Panc1 (cell line): ENCODE data around the gene FAF2. TPM values are rescaled to one million over a fixed set of nuclear protein-coding genes. Genes with fewer than 3 reads are reported as not detected.

Source experiments
- ATAC-seq: fragments of 200-7000 bp; cut with Tn5 transposase; 2 replicates; pipeline ENCODE4 v1.9.1; 2020; ENCODE audit warnings: mild to moderate bottlenecking, moderate library complexity
- BruUV-seq: library from RNA; stranded (reverse); fragments of 400-500 nt; replicated peaks from 2 replicates; lab custom pipeline; 2021; lab: Mats Ljungman, UMichigan
- CTCF ChIA-PET: fragments of 300-600 bp; sonication (Branson Sonifier 250); formaldehyde crosslinking; loops from one replicate; lab custom pipeline; 2022; ENCODE audit warnings: antibody characterized with exemption; lab: Charles Lee
- POLR2A ChIA-PET: fragments of 300-600 bp; sonication (Branson Sonifier 250); formaldehyde crosslinking; loops from one replicate; lab custom pipeline; 2022; ENCODE audit warnings: antibody characterized with exemption; lab: Charles Lee
- DNase-seq: peaks from one replicate; pipeline ENCODE4 v3.0.0-alpha.2; 2010; ENCODE audit warnings: low read depth, low spot score
- H3K27ac ChIP-seq: 2 replicates; pipeline ENCODE4 v1.5.1; 2011; ENCODE audit warnings: mild to moderate bottlenecking, low read length, inconsistent platforms
- H3K27me3 ChIP-seq: fragments of 200-500 bp; sonication (Bioruptor generic); 2 replicates; pipeline ENCODE4 v1.6.0; 2014; ENCODE audit warnings: low read length, inconsistent platforms; ENCODE audit not compliant: control insufficient read depth, insufficient read depth
- H3K36me3 ChIP-seq: fragments of 200-500 bp; sonication (Bioruptor generic); 2 replicates; pipeline ENCODE4 v1.5.1; 2014; ENCODE audit warnings: inconsistent platforms, mild to moderate bottlenecking, low read length, moderate library complexity; ENCODE audit not compliant: control insufficient read depth, insufficient read depth
- H3K4me1 ChIP-seq: 2 replicates; pipeline ENCODE4 v1.5.1; 2011; ENCODE audit warnings: inconsistent platforms, mild to moderate bottlenecking, low read length, moderate library complexity; ENCODE audit not compliant: control insufficient read depth, insufficient read depth
- H3K4me3 ChIP-seq, 2 experiments: 2 replicates each; pipeline ENCODE4 v1.5.1; 2011 to 2012; ENCODE audit warnings: low read depth in 2 of 2, low read length in 2 of 2, mild to moderate bottlenecking in 2 of 2, inconsistent platforms in 1 of 2, moderate library complexity in 1 of 2
- H3K9me3 ChIP-seq: fragments of 200-500 bp; sonication (Bioruptor generic); 2 replicates; pipeline ENCODE4 v1.5.1; 2014; ENCODE audit warnings: low read depth, mild to moderate bottlenecking, inconsistent platforms, low read length, moderate library complexity; ENCODE audit not compliant: control insufficient read depth, insufficient read depth
- CTCF ChIP-seq: fragments of 450-650 bp; IDR thresholded peaks from 2 replicates; pipeline ENCODE4 v1.5.1; 2017; ENCODE audit warnings: mild to moderate bottlenecking
- POLR2AphosphoS5 ChIP-seq: IDR thresholded peaks from 2 replicates; pipeline ENCODE4 v1.6.1; 2012; ENCODE audit warnings: mild to moderate bottlenecking, low read depth, low read length, moderate library complexity
- REST ChIP-seq, 2 experiments: IDR thresholded peaks; 2 replicates each; pipeline ENCODE4 v1.6.1; 2011 to 2012; ENCODE audit warnings: low read depth in 2 of 2, control low read depth in 1 of 2, low read length in 1 of 2, mild to moderate bottlenecking in 1 of 2, moderate library complexity in 1 of 2; ENCODE audit not compliant: insufficient read depth in 1 of 2
- SIN3A ChIP-seq: IDR thresholded peaks from 2 replicates; pipeline ENCODE4 v1.6.1; 2012; ENCODE audit warnings: low read depth, mild to moderate bottlenecking, low read length, moderate library complexity, borderline replicate concordance; ENCODE audit not compliant: insufficient read depth
- TCF7L2 ChIP-seq: IDR thresholded peaks from 2 replicates; pipeline ENCODE4 v1.6.1; 2011; ENCODE audit warnings: mild to moderate bottlenecking, low read depth, low read length, inconsistent platforms
- in situ Hi-C: cut with HindIII; loops from 2 replicates; pipeline ENCODE4 v1.10.0; 2016; ENCODE audit warnings: low sequenced_read_pairs, low pct_unique_long_range_greater_than_20kb
- intact Hi-C: fragments of 100-400 bp; cut with micrococcal nuclease; formaldehyde crosslinking; loops from one replicate; pipeline ENCODE4 v1.10.0; 2022; ENCODE audit not compliant: unreplicated experiment
- total RNA-seq: library from RNA; stranded (reverse); gene quantifications from one replicate; pipeline ENCODE4 v1.2.1, GENCODE V29; 2021; ENCODE audit not compliant: unreplicated experiment

Gene FAF2
- total RNA-seq, 1 experiment from 2014 or later: 86.6 TPM

GRCh38 chr5:176530393-176530982 is 82.3 kb downstream of the FAF2 start:
- H3K4me1 ChIP-seq: peaks cover 43% of the 10 kb centered on the region
- H3K4me3 ChIP-seq: no peak overlapping the region
- ChIA-PET POLR2A (interaction anchor here (0.5 kb wide), 1 partner anchor 174 kb away, joined by 3 read pairs; no protein-coding TSS in a partner anchor), CTCF (interaction anchor here (0.9 kb wide), 1 partner anchor 12 kb away, joined by 13 read pairs; no protein-coding TSS in a partner anchor)
- TF ChIP-seq TCF7L2: no peak
- no peak for TF ChIP-seq POLR2AphosphoS5
- TF ChIP-seq SIN3A: no peak
- no peak for TF ChIP-seq CTCF
- TF ChIP-seq REST (IDR thresholded peaks at IDR 0.05; ENCODE audit: insufficient read depth in 1 of 2, low read depth in 2 of 2, low read length in 1 of 2): no peak
- BruUV-seq: no TSS peak
- no peak overlapping the region for H3K27ac ChIP-seq
- DNase-seq (no peak), ATAC-seq (no peak)
- H3K9me3 ChIP-seq: no peaks in the 10 kb centered on the region
- intact Hi-C loops (no loop called here), in situ Hi-C loops (no loop called here)
- H3K36me3 ChIP-seq: peaks cover 4% of the 10 kb centered on the region; the same call in 1 of the 2 replicates
- H3K27me3 ChIP-seq: no peaks in the 10 kb centered on the region

- Histone ChIP-seq H3K9me3 (no peaks in the 10 kb centered on the region), H3K36me3 (peaks cover 4% of the 10 kb centered on the region; the same call in 1 of the 2 replicates), H3K4me3 (no peak overlapping the region), H3K4me1 (peaks cover 45% of the 10 kb centered on the region), H3K27me3 (no peaks in the 10 kb centered on the region), H3K27ac (peak overlapping the region; percentile 39; the same call in 1 of the 2 replicates)
- CTCF ChIA-PET: interaction anchor here (0.9 to 1.0 kb wide), 2 partner anchors 11 to 12 kb away, joined by 5 to 13 read pairs; no protein-coding TSS in a partner anchor
- POLR2A ChIA-PET: interaction anchor here (0.5 kb wide), 1 partner anchor 174 kb away, joined by 3 read pairs; no protein-coding TSS in a partner anchor
- DNase-seq (no peak), ATAC-seq (peak; percentile 26; the same call in 1 of the 2 replicates)
- in situ Hi-C loops (no loop called here), intact Hi-C loops (no loop called here)
- TF ChIP-seq POLR2AphosphoS5: no peak
- no peak for TF ChIP-seq TCF7L2
- no peak for TF ChIP-seq REST (IDR thresholded peaks at IDR 0.05; ENCODE audit: insufficient read depth in 1 of 2, low read depth in 2 of 2, low read length in 1 of 2)
- no TSS peak for BruUV-seq
These were observed 83.1 kb downstream of the FAF2 start for GRCh38 chr5:176530983-176531901.
